ENCODE measurements around the gene PAK5. TPM values are rescaled to one million over a fixed set of nuclear protein-coding genes. Genes with fewer than 3 reads are reported as not detected.

The PAK5 gene
- total and polyA plus RNA-seq, 2 experiments from 2014 or later: 0.06 to 0.72 TPM

GRCh38 chr20:9758752-9759151 lies 80.1 kb downstream of the PAK5 start:
- H3K4me3 ChIP-seq: no peak overlapping the region
- H3K27ac ChIP-seq: no peak overlapping the region
- no peaks in the 10 kb centered on the region for H3K36me3 ChIP-seq
- no peak for DNase-seq (ENCODE audit: low read depth in 1 of 2, low spot score in 1 of 2)
- no peak for TF ChIP-seq CTCF (IDR thresholded peaks at IDR 0.05; ENCODE audit: low read depth, low read length)
- no peaks in the 10 kb centered on the region for H3K9me3 ChIP-seq (ENCODE audit: low read depth)
- H3K4me1 ChIP-seq (ENCODE audit: low read depth): no peaks in the 10 kb centered on the region
- H3K27me3 ChIP-seq: no peaks in the 10 kb centered on the region

- no peak overlapping the region for H3K4me3 ChIP-seq
- H3K4me1 ChIP-seq (ENCODE audit: low read depth): no peaks in the 10 kb centered on the region
- no peaks in the 10 kb centered on the region for H3K9me3 ChIP-seq (ENCODE audit: low read depth)
- no peaks in the 10 kb centered on the region for H3K36me3 ChIP-seq
- H3K27me3 ChIP-seq: no peaks in the 10 kb centered on the region
- no peak for DNase-seq (ENCODE audit: low read depth in 1 of 2, low spot score in 1 of 2)
- H3K27ac ChIP-seq: no peak overlapping the region
- TF ChIP-seq CTCF (IDR thresholded peaks at IDR 0.05; ENCODE audit: low read depth, low read length): no peak
Observed at GRCh38 chr20:9756660-9757059, 82.2 kb downstream of the PAK5 start.

- no peak for DNase-seq (ENCODE audit: low read depth in 1 of 2, low spot score in 1 of 2)
- Histone ChIP-seq H3K27ac (no peak overlapping the region), H3K36me3 (no peaks in the 10 kb centered on the region), H3K27me3 (no peaks in the 10 kb centered on the region), H3K4me1 (ENCODE audit: low read depth) (no peaks in the 10 kb centered on the region), H3K4me3 (no peak overlapping the region), H3K9me3 (ENCODE audit: low read depth) (no peaks in the 10 kb centered on the region)
- no peak for TF ChIP-seq CTCF (IDR thresholded peaks at IDR 0.05; ENCODE audit: low read depth, low read length)
Observed at GRCh38 chr20:9755301-9755700, 83.6 kb downstream of the PAK5 start.

- no peak overlapping the region for H3K4me3 ChIP-seq
- H3K27ac ChIP-seq: no peak overlapping the region
- no peaks in the 10 kb centered on the region for H3K36me3 ChIP-seq
- no peak for TF ChIP-seq CTCF (IDR thresholded peaks at IDR 0.05; ENCODE audit: low read depth, low read length)
- DNase-seq (ENCODE audit: low read depth in 1 of 2, low spot score in 1 of 2): no peak
- no peaks in the 10 kb centered on the region for H3K4me1 ChIP-seq (ENCODE audit: low read depth)
- no peaks in the 10 kb centered on the region for H3K27me3 ChIP-seq
- no peaks in the 10 kb centered on the region for H3K9me3 ChIP-seq (ENCODE audit: low read depth)
Observed at GRCh38 chr20:9744551-9744950, 94.3 kb downstream of the PAK5 start.

- Histone ChIP-seq H3K27me3 (no peaks in the 10 kb centered on the region), H3K4me3 (no peak overlapping the region), H3K36me3 (no peaks in the 10 kb centered on the region), H3K27ac (no peak overlapping the region), H3K9me3 (ENCODE audit: low read depth) (no peaks in the 10 kb centered on the region), H3K4me1 (ENCODE audit: low read depth) (no peaks in the 10 kb centered on the region)
- no peak for TF ChIP-seq CTCF (IDR thresholded peaks at IDR 0.05; ENCODE audit: low read depth, low read length)
- no peak for DNase-seq (ENCODE audit: low read depth in 1 of 2, low spot score in 1 of 2)
Observed at GRCh38 chr20:9743871-9744270, 95.0 kb downstream of the PAK5 start.

- no peaks in the 10 kb centered on the region for H3K9me3 ChIP-seq (ENCODE audit: low read depth)
- TF ChIP-seq CTCF (IDR thresholded peaks at IDR 0.05; ENCODE audit: low read depth, low read length): no peak
- no peaks in the 10 kb centered on the region for H3K27me3 ChIP-seq
- DNase-seq (ENCODE audit: low read depth in 1 of 2, low spot score in 1 of 2): no peak
- no peak overlapping the region for H3K27ac ChIP-seq
- H3K4me1 ChIP-seq (ENCODE audit: low read depth): no peaks in the 10 kb centered on the region
- no peaks in the 10 kb centered on the region for H3K36me3 ChIP-seq
- no peak overlapping the region for H3K4me3 ChIP-seq
Observed at GRCh38 chr20:9742821-9743220, 96.1 kb downstream of the PAK5 start.
